Measurements from ENCODE around the gene DNAJC17. TPM values are rescaled to one million over a fixed set of nuclear protein-coding genes. Genes with fewer than 3 reads are reported as not detected.

The DNAJC17 gene
- polyA plus RNA-seq, 1 experiment, result 25.8 TPM

GRCh38 chr15:40825661-40826422 lies 18.6 kb upstream of the DNAJC17 start:
- Histone ChIP-seq H3K27ac (ENCODE audit: low read depth, low read length) (no peak overlapping the region), H3K4me3 (ENCODE audit: low read depth, low read length) (no peak overlapping the region), H3K9me3 (ENCODE audit: control insufficient read depth, insufficient read depth, low read length) (no peaks in the 10 kb centered on the region), H3K27me3 (ENCODE audit: control insufficient read depth, insufficient read depth, low read length) (peaks cover 9% of the 10 kb centered on the region)
- CTCF ChIA-PET, result no interaction called here
- DNase-seq (ENCODE audit: low read depth, low spot score), result peak; percentile 52
- TF ChIP-seq CTCF (IDR thresholded peaks at IDR 0.05; ENCODE audit: low read depth, low read length), result no peak
- POLR2A ChIA-PET, result no interaction called here

- Histone ChIP-seq H3K9me3 (ENCODE audit: control insufficient read depth, insufficient read depth, low read length) (no peaks in the 10 kb centered on the region), H3K27me3 (ENCODE audit: control insufficient read depth, insufficient read depth, low read length) (peaks cover 8% of the 10 kb centered on the region), H3K4me3 (ENCODE audit: low read depth, low read length) (no peak overlapping the region), H3K27ac (ENCODE audit: low read depth, low read length) (no peak overlapping the region)
- ChIA-PET CTCF (interaction anchor here (0.8 kb wide), 1 partner anchor 35 kb away, joined by 7 read pairs; no protein-coding TSS in a partner anchor), POLR2A (interaction anchor here (0.6 to 0.7 kb wide), 2 partner anchors 71 to 130 kb away, joined by 4 to 7 read pairs; no protein-coding TSS in a partner anchor)
- DNase-seq (ENCODE audit: low read depth, low spot score), result no peak
- no peak for TF ChIP-seq CTCF (IDR thresholded peaks at IDR 0.05; ENCODE audit: low read depth, low read length)
Observed at GRCh38 chr15:40823572-40824343, 16.5 kb upstream of the DNAJC17 start.

- TF ChIP-seq CTCF (IDR thresholded peaks at IDR 0.05; ENCODE audit: low read depth, low read length), result no peak
- CTCF ChIA-PET, result no interaction called here
Observed at GRCh38 chr15:40821195-40821594, 13.9 kb upstream of the DNAJC17 start.

GRCh38 chr15:40819048-40819447 lies 11.8 kb upstream of the DNAJC17 start:
- POLR2A ChIA-PET, result interaction anchor here (0.7 kb wide), 1 partner anchor 54 kb away, joined by 4 read pairs; no protein-coding TSS in a partner anchor

More at GRCh38 chr15:40821195-40821594, 13.9 kb upstream of the DNAJC17 start:
- DNase-seq (ENCODE audit: low read depth, low spot score), result no peak
- no peak overlapping the region for H3K4me3 ChIP-seq (ENCODE audit: low read depth, low read length)
- H3K9me3 ChIP-seq (ENCODE audit: control insufficient read depth, insufficient read depth, low read length), result no peaks in the 10 kb centered on the region
- no peak overlapping the region for H3K27ac ChIP-seq (ENCODE audit: low read depth, low read length)
- POLR2A ChIA-PET, result no interaction called here
- no peaks in the 10 kb centered on the region for H3K27me3 ChIP-seq (ENCODE audit: control insufficient read depth, insufficient read depth, low read length)

More at GRCh38 chr15:40819048-40819447, 11.8 kb upstream of the DNAJC17 start:
- Histone ChIP-seq H3K4me3 (ENCODE audit: low read depth, low read length) (no peak overlapping the region), H3K9me3 (ENCODE audit: control insufficient read depth, insufficient read depth, low read length) (no peaks in the 10 kb centered on the region), H3K27me3 (ENCODE audit: control insufficient read depth, insufficient read depth, low read length) (no peaks in the 10 kb centered on the region), H3K27ac (ENCODE audit: low read depth, low read length) (no peak overlapping the region)
- CTCF ChIA-PET, result interaction anchor here (1.1 to 1.2 kb wide), 2 partner anchors 38 to 298 kb away, joined by 3 to 4 read pairs; no protein-coding TSS in a partner anchor
- no peak for TF ChIP-seq CTCF (IDR thresholded peaks at IDR 0.05; ENCODE audit: low read depth, low read length)
- DNase-seq (ENCODE audit: low read depth, low spot score), result no peak
